T-helper 2 cell treated with Interferon-gamma antibody and Interleukin-4, amounts not matched to agents 100 ng/mL and 5 ng/mL, for 36 hours (primary cell): ENCODE results near the gene GMCL1. TPM values are rescaled to one million over a fixed set of nuclear protein-coding genes. Genes with fewer than 3 reads are reported as not detected.

ENCODE experiments used
- intact Hi-C: fragments of 100-400 bp; cut with micrococcal nuclease; formaldehyde crosslinking; loops from one replicate; pipeline ENCODE4 v1.15.1; 2023
- total RNA-seq: library from RNA; stranded (reverse); gene quantifications from 2 replicates; pipeline ENCODE4 v1.2.3, GENCODE V29; 2022

Gene GMCL1
- total RNA-seq, 1 donor from 2014 or later = 32.4 TPM

GRCh38 chr2:69846182-69847067 lies 17.0 kb downstream of the GMCL1 start:
- intact Hi-C loops = no loop called here

- intact Hi-C loops = no loop called here
Measured at GRCh38 chr2:69847068-69847828, 17.8 kb downstream of the GMCL1 start.

- intact Hi-C loops = no loop called here
Measured at GRCh38 chr2:69848186-69848790, 18.8 kb downstream of the GMCL1 start.

- intact Hi-C loops = no loop called here
Measured at GRCh38 chr2:69858261-69858660, 28.8 kb downstream of the GMCL1 start.

GRCh38 chr2:69863298-69863697 lies 33.8 kb downstream of the GMCL1 start:
- intact Hi-C loops = no loop called here

- intact Hi-C loops = no loop called here
Measured at GRCh38 chr2:69888451-69888850, 59.0 kb downstream of the GMCL1 start.

- intact Hi-C loops = no loop called here
Measured at GRCh38 chr2:69889302-69889701, 59.8 kb downstream of the GMCL1 start.

- intact Hi-C loops = loop anchor here (5.0 kb wide), 1 partner anchor 251 kb away; no protein-coding TSS in a partner anchor
Measured at GRCh38 chr2:69890881-69891280, 61.4 kb downstream of the GMCL1 start.

- intact Hi-C loops = loop anchor here (1.0 to 5.0 kb wide), 2 partner anchors 249 to 400 kb away; partner anchors contain the start of gene SNRPG
Measured at GRCh38 chr2:69892838-69893424, 63.5 kb downstream of the GMCL1 start.

GRCh38 chr2:69893684-69894551 lies 64.5 kb downstream of the GMCL1 start, which contains the start of gene SNRNP27:
Gene SNRNP27 (plus strand): TSS chr2:69893956. CDS start chr2:69893985, 29 bp downstream.
- intact Hi-C loops = loop anchor here (1.0 to 5.0 kb wide), 3 partner anchors 21 to 399 kb away; partner anchors contain the start of genes MXD1 and SNRPG

- intact Hi-C loops = loop anchor here (2.0 to 5.0 kb wide), 2 partner anchors 20 to 248 kb away; partner anchors contain the start of gene MXD1
Measured at GRCh38 chr2:69894737-69895136, 65.3 kb downstream of the GMCL1 start.

GRCh38 chr2:69902213-69902922 lies 72.9 kb downstream of the GMCL1 start:
- intact Hi-C loops = no loop called here

- intact Hi-C loops = no loop called here
Measured at GRCh38 chr2:69907216-69907615, 77.8 kb downstream of the GMCL1 start.

GRCh38 chr2:69911985-69912563 lies 82.6 kb downstream of the GMCL1 start:
- intact Hi-C loops = loop anchor here (5.0 kb wide), 1 partner anchor 190 kb away; no protein-coding TSS in a partner anchor

GRCh38 chr2:69914164-69914949 lies 84.9 kb downstream of the GMCL1 start:
- intact Hi-C loops = loop anchor here (1.0 to 5.0 kb wide), 11 partner anchors 20 to 478 kb away; partner anchors contain the start of genes FAM136A, GMCL1, NFU1 and SNRPG

GRCh38 chr2:69914950-69915945 lies 85.8 kb downstream of the GMCL1 start, which contains the start of gene MXD1:
Gene MXD1 (plus strand): TSS chr2:69915109. CDS start chr2:69915331, 222 bp downstream.
- intact Hi-C loops = loop anchor here (1.0 to 5.0 kb wide), 12 partner anchors 20 to 478 kb away; partner anchors contain the start of genes FAM136A, GMCL1, NFU1 and SNRPG

- intact Hi-C loops = no loop called here
Measured at GRCh38 chr2:69916106-69916505, 86.6 kb downstream of the GMCL1 start.
